CD4-positive, alpha-beta T cell treated with Interleukin-15 for 4 hours (primary cell): ENCODE results near the gene PAPOLG.
A peak's percentile ranks its signal among the peaks of the same experiment; 100 is the strongest.

Experiments
- DNase-seq: peaks from one replicate; pipeline ENCODE4 v3.0.0-alpha.2; 2020; ENCODE audit warnings: low spot score

Gene PAPOLG

DNA sequence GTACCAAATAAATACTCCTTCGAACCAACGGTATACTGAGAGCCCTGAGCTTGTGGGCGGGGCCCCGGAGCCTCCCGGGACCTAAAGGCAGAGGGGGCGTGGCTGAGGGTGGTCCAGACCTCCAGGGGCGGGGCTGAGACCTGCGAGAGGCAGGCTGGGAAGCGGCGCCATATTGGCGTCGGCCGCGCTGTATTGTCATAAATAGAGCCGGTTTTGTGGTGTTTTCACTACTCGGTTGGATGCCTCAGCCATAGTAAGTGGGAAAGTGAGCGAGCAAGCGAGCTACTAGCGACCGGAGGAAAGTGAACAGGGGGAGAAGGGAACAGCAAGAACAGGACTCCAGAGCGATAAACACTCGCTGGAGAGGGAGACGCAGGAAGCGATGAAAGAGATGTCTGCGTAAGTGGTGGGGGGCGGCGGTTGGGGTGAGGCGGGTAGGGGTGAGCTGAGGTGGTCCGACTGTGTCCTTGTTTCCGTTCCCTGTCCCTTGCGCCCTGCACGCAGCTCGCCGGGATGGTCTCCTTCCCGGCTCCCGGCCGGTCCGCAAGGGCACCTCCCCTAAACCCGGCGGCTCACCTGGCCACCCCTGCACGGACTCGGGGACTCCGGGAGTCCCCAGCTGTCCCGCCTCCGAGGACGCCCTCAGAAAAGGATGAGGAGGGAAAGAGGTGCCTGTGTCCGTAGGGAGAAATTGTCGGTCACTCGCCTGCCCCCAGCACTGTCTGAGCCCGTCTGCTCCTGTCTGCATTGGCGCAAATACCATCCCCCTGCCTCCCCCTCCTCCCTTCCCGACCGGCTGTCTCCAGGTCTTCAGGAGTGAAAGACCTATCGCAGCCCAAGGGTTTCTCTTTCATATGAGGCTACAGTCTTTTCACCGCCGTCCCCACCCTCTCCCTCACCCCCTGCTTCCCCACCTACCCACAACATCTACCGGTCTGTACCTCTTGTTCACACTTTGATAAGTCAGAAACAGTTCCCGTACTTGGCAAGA, at the start of gene PAPOLG:
Gene PAPOLG (plus strand): TSS at position 172 of the 991 bp plus-strand sequence. CDS start 211 bp downstream, at position 383.
- DNase-seq, result peak; percentile 95

DNA sequence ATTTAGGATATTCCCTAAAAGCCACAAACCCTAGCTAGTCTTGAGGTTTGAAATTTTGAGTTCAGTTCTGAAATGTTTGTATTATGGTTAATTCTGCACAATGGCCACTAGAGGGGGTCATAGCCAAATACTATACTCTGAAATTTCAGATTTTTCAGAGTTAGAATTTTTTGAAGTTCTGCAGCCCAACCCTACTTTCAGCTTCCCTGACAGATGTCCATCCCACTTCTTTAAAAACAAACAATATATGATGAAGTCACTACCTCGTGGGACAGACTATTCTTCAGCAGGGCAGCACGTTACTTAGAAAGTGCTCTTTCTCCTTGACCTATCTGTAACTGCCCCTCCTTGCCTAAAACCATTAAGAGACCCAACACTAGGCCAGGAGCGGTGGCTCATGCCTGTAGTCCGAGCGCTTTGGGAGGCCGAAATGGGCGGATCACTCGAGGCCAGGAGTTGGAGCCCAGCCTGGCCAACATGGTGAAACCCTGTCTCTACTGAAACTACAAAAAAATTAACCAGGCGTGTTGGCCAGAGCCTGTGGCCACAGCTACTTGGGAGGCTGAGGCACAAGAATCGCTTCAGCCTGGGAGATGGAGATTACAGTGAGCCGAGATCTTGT, 48.2 kb upstream of the PAPOLG start:
- peak; percentile 24 for DNase-seq

DNA sequence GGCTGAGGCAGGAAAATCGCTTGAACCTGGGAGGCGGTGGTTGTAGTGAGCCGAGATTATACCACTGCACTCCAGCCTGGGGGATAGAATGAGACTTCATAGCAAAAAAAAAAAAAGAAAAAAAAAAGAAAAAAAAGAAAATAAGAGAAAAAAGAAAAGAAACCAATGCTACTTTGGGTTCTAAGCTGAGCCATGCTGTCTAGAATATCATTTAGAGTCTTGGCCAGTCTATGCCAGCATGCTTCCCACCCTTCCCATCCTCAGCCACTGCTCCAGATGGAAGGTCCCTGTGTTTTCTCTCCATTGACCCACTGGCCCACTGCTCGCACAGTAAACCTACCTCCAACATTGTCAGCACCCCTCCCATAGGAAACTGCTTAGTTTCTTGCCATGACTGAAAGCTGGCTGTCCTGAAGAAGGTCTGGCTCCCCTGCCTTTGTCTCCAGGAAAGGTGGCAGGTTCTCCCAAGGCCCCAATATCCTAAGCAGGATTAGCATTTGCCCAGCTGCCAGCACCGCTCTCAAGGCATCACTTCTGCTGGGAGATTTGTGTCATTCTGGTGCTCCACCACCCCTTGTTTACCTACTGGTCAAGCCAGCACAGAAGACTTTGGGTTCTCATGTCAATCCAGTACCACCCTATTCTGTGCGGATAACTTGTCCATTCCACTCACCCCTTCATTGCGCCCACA, 47.3 kb upstream of the PAPOLG start:
- no peak for DNase-seq

DNA sequence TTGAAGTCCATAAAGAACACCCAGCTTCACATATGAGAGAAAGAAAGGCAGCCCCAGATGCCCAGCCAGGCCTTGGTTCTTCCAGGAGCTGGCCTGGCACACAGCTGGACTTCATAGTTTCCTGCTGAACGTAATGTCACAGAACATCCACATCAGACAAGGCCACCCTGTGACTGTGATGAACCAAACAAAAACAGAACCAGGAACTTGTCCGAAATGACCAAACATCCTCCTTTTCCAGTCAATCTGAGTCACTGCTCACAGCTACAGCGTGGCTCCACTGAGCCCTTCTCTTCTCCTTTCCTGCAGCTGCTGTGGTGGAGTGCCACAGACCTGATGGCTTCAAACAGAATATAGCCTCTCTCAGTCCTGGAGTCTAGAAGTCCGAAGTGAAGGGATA, 45.4 kb upstream of the PAPOLG start:
- no peak for DNase-seq

DNA sequence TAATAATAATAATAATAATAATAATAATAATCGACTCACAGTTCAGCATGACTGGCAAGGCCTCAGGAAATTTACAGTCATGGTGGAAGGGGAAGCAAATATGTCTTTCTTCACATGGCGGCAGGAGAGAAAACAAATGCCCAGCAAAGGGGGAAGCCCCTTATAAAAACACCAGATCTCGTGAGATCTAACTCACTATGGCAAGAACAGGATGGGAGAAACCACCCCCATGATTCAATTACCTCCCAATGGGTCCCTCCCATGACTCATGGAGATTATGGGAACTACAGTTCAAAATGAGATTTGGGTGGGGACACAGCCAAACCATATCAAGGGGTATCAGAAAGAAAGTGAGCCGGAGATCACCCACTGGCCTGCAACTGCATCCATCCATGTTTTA, 40.5 kb upstream of the PAPOLG start:
- no peak for DNase-seq

DNA sequence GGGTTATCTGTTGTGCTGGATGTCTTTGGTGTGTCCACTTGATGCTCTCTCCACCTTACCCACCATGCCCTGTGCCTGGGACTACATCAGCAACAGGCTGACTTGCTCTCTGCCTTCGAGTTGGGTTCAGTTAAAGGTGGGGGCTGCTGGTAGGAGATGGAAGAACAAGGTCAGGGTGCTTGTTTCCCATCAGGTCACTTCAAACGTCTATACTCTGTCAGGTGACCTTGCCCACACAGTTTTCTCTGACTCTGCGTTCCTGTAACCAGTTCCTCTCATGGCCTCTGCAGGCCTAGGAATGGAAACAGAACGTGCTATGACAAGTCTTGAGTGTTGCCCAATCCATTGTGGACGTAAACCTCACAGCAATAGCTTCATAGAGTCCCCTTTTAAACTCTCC, 38.4 kb upstream of the PAPOLG start:
- DNase-seq, result no peak

DNA sequence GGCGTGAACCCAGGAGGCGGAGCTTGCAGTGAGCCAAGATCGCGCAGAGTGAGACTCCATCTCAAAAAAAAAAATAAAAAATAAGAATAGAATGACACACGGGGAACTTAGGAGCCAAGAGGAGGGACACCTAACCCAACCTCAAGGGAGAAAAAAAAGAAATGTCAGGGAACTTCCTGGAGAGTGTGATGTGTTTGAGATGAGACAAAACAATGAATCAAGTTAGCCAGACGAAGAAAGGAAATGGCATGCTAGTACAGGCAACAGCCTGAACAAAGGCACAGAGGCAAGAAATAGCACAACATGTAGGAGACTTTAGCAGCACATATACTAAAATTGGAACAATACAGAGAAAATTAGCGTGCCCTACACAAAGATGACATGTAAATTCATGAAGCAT, 36.7 kb upstream of the PAPOLG start:
- no peak for DNase-seq

DNA sequence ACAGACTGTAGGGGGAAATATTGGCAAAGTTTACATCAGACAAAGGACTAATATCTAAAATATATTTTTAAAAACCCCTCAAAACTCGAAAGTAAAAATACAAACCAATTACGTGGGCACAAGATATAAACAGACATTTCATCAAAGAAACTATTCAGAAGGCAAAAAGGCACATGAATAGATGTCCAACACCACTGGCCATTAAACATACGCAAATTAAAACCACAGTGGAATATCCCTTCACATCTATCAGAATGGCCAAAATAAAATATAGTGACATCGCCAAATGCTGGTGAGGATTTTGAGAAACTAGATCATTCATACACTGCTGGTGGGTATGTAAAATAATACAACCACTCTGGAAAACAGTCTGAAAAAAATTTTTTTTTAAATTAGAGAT, 30.6 kb upstream of the PAPOLG start:
- no peak for DNase-seq

DNA sequence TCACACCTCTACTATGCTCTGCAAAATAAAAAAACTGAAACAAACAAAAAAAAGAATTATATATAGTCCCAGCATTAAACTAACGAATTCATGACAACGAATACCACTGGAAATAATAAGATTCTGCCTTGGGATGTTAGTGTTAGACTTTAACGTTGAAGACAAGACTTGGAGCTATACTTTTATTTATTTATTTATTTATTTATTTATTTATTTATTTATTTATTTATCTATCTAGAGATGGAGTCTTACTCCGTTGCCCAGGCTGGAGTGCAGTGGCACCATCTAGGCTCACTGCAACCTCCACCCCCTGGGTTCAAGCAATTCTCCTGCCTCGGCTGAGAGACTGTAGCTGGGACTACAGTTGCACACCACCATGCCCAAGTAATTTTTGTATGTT, 27.2 kb upstream of the PAPOLG start:
- DNase-seq, result no peak

DNA sequence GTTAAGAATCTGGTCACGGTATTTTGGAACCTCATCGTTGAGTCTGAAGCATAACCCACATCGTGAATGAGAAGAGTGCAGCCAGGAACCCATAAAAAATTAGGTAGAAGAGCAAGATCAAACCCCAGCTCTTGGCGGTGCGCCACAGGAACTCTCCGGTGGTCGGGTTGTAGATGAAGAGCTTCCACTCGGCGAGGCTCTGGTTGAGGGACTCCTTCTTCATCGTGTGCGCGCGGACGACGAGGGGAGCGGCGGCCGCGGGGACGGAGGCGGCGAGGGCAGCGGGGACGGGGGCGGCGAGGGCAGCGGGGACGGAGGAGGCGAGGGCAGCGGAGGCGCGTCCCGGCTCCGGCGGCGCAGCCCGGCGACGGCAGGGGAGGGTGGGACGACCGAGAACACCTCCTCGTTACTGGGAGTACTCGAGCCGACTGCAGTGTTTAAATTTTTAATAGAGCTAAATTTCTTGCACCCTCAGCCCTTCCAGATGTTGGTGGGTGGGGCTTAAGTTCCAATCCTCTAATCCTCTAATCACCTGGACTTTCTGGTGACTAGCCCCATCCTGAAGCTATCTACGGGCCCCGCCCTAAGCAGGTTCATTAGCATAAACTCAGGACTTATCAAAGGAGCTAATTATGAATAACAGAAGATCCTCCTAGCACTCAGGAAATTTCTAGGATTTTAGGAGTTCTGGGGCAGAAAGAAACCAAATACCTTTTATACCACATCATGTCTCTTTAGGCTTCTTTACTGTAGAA, 20.4 kb upstream of the PAPOLG start:
- DNase-seq, result no peak

DNA sequence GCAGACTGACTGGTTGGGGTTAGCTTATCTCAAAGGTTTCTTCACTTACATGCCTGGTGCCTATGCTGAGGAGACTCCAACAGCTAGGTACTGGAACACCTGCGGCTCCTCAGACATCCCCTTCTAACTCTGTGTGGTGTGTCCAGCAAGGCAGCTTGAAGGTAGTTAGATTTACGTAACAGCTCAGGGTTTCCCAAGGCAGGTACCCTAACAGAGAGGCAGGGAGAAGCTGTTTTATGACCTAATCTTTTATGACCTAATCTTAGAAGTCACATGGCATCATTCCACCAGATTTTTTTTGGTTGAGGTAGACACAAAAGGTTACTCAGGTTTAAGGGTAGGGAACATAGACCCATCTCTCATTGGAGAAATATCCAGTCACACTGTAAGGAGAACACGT, 17.4 kb upstream of the PAPOLG start:
- DNase-seq, result no peak

DNA sequence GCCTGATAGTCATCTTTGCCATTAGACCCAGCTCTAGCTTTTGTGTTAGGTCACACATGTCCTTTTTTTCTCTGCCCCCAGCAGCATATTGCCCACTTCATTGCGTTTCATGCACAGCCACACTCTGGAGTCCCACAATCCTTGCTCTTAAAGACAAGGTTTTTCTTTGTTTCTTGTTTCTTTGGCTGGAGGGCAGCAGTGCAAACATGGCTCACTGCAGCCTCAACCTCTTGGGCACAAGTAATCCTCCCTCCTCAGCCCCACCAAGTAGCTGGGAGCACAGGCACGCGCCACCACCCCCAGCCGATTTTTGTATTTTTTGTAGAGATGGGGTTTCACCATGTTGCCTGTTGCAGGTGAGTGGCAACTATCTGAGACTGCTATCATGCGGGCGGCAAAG, 16.9 kb upstream of the PAPOLG start:
- no peak for DNase-seq

DNA sequence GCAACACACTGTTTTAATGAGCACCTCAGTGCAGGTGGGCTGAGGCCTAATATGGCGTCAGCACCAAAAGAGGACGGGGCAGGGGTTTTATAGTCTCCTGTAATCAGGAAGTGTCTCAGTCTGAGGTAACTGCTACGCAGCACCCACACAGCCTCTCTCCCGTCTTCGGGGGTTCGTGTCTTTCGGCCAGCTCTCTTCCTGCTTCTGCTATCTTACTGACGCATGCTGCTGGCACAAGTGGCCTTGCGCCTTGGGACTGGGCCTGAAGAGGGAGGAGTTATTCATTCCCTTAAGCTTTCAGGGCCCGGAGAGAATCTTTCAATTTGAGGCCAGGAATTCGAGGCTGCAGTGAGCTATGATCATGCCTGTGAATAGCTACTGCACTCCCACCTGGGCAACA, 14.5 kb upstream of the PAPOLG start:
- DNase-seq, result no peak

DNA sequence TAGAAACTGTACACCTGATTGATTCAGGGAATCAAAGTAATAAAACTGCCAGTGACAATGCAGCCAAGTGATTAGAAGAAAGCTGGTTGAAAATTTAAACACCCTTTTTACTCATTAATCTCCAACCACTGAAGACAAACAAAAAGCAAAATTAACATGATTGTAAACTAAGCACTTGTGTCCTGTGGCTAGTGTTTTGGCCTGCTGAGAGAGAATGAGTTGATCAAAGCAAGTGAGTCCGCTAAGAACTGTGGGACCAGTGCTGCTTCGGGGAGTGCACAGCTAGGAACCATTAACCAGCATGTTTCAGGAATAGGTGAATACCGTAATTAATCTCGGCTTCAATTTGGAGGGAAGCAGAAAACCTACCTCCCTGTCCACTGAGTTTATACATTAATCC, 13.6 kb upstream of the PAPOLG start:
- no peak for DNase-seq

DNA sequence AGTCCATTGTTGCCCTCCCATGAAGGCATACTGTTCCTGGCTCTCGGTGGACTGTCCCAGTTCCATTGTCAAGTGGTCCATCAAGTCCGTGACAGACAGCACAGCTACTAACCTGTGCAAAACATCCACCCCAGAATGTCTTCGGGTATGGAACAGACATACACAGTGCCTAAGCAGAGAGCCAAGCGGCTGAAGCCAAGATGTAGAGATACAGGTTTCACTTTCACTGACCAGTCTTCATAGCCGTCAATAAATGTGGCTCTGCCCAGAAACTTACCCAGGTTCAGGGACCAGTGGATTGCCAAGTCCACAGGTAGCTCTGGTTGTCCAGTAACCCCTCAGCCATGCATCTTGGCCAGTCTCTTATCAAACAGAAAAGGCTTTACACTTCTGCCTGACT, 10.7 kb upstream of the PAPOLG start:
- no peak for DNase-seq

DNA sequence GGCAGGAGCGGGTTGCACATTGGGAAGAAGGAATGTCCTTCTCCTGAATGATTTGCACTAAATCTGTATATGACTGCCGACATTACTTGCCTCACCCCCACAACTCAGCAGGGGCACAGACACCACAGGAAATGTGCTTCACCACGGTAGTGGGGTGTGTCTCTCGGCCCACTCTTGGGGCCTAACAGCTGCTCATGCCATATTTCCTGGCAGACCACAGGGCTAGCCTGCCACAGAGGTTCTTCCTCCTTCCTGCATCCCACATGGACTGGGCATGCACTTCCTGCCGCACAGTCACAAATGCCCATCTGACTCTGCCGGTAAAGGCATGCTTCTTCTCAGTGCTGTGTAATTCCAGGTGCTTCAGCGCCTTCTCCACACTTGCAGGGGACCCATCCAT, 10.3 kb upstream of the PAPOLG start:
- DNase-seq, result no peak

DNA sequence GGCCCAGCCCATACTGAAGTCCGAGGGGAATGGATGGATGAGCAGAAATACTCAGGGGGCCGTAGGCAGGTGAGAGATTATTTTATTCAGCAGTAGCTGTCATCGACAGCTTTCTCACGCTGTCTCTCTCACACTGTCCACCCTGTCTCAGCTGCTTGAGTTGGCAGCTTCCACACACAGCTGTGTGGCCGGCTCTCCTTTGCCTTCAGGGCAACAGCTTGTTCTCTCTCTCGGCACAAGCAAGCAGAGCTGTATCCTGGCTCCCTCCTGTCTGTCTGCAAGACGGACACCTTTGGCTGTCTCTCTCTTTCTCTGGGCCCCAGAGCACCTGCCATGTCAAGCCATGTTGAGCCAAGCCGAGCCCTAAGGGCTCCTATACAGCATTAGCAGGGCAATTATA, 9.8 kb upstream of the PAPOLG start:
- no peak for DNase-seq

DNA sequence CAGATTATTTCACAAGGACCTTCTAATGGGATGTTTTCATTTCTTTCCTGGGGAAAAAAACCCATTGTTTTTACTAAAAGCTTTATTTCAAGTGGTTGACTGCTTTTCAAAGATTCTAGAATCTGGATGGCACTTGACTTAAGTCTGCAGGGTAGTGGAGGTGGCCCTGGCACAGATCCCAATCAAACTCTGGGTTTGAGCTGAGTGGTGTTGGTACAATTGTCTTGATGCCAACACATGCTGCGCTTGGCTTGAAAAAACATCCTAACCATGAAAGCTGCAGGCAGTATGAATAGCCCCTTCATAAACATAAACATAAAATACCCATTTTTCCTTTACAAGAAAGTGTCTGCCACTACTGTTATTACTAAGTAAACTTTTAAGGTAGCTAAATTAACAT, 3.6 kb downstream of the PAPOLG start:
- DNase-seq, result no peak

DNA sequence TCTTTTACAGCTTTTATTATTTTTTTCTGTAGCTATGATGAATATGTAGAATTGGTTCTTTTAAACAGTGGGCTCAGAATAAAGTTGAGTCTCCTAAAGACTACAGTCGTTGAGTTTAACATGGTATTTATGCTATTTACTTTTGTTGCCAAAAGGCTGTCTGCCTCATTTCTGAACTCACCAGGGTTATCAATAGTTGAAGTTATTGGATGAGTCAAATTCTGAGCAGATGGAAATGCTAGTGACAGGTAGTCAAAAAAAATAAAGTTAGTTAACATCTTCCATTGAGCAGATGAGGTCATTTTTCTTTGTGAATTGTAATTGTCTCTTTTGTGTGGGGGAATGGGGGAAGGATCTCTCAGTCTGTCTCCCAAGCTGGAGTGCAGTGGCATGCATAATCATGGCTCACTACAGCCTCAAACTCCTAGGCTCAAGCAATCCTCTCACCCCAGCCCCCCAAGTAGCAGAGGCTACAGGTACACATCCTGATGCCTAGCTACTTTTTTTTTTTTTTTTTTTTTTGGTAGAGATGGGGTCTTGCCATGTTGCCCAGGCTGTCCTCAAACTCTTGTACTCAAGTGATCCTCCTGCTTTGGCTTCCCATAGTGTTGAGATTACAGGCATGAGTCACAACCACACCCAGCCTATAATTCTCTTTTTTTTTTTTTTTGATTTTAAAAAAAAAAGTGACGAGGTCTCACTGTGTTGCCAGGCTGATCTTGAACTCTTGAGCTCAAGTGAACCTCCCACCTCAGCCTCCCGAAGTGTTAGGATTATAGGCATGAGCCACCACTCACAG, 8.9 kb downstream of the PAPOLG start:
- DNase-seq, result no peak

DNA sequence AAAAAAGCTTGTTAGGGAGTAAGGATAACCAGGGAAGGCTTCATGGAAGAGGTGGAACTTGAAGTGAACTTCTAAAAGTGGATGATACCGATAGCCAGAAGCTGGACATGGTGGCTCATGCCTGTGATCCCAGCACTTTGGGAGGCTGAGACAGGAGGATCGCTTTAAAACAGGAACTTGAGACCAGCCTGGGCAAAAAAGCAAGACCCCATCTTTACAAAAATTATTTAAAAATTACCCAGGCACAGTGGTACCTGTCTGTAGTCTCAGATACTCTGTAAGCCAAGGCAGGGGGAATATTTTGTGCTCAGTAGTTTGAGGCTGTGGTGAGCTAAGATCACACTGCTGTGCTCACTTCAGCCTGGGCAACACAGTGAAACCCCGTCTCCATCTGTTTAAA, 10.2 kb downstream of the PAPOLG start:
- no peak for DNase-seq

DNA sequence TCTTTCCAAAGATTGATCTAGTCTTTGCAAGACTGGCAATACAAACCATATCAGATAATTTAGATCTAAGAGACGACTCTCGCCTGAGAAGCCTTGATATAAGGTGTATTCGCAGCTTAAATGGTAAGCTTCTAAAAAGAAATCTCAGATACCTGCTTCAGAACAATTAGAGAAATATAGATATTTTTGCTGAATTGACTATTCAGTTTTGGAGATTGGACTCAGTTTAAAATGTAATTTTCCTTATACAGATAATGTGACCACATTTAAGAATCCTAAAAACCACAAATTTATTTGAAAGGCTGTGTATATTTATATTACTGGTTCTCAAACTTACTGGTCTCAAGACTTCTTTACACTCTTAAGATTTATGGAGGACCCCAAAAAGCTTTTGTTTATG, 15.4 kb downstream of the PAPOLG start:
- no peak for DNase-seq
